Measurements from ENCODE around the gene CCL18. TPM values are rescaled to one million over a fixed set of nuclear protein-coding genes. Genes with fewer than 3 reads are reported as not detected.
"Not testable (repeated sequence)": the region's sequence is repeated elsewhere in the genome, so short reads cannot be mapped to it uniquely, and the experiment has no call there.

CCL18 gene
- polyA plus RNA-seq, 3 donors: not detected

DNA sequence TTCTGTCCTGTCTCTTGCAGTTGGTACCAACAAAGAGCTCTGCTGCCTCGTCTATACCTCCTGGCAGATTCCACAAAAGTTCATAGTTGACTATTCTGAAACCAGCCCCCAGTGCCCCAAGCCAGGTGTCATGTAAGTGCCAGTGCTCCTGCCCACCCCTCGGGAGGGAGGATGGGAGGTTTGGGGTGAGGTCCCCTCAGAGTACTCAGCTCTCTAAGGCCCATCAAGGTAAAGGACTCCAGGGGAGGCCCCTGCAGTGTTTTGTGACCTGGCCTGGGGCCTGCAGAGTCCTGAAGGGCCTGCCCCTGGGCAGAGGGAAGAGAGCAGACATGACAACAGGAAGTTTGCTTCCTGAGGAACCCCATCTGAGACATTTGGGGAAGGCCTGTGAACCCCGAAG is 6.4 kb downstream of the CCL18 start:
- DNase-seq (ENCODE audit: low read depth in 3 of 3, low spot score in 2 of 3): no peak

DNA sequence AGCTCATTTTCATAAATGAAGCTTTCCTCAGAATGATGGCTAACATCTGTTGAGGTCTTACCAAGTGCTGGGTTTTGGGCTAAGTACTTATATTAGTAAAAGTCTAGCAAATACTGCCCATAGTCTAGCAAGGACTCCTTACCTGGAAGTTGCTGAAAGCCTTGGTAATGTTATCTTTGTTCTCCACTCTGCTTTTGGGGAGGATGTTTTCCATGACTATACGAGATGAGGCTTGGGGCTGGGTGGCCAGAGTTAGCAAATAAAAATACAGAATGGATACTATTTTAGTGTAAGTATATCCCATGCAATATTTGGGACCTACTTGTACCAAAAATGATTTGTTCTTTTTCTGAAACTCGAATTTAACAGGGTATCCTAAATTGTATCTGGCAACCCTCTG is 7.7 kb downstream of the CCL18 start:
- DNase-seq (ENCODE audit: low read depth in 3 of 3, low spot score in 2 of 3): no peak

DNA sequence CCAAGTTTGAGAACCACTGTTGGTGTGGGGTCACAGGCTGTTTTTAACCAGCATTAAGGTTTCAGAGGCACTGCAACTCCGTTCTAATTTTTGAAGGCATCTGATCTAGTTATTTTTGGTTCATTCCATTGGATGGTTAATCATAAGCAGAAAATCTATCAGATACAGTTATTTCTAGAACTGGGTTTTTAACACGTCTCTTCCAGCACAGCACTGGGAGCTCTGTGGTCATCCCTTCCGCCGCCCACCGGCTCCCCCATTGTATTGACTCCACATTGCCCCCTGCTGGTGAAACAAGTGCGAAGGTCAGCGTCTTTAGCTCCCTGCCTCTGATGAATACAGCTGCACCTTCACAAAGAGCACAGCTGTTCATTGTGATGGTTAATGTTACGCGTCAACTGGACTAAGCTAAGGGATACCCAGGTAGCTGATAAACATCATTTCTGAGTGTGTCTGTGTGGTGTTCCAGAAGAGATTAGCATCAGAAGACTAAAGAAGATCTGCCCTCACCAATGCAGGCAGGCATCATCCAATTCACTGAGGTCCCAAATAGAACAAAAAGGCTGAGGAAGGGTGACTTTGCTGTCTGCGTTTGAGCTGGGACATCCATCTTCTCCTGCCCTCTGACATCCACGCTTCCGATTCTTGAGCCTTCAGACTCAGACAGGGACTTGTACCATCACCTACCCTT is 8.5 kb downstream of the CCL18 start:
- peak in 1 of 3 donors; percentile 13 for DNase-seq (ENCODE audit: low read depth in 3 of 3, low spot score in 2 of 3)

DNA sequence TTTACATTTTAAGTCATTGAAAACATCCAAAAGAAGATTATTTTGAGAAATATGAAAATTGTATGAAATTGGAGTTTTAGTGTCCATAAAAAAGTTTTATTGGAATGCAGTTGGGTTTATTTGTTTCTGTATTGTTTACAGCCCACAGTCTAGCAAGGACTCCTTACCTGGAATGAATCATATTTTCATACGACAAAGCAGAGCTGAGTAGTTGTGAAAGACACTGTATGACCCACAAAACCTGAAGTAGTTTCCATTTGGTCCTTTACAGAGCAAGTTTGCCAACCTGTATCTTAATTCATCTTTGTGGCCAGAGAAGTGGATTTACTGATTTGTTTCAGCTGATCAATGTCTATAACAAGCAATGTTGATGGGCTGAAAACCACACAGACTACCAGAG is 10.3 kb downstream of the CCL18 start:
- DNase-seq (ENCODE audit: low read depth in 3 of 3, low spot score in 2 of 3): no peak

DNA sequence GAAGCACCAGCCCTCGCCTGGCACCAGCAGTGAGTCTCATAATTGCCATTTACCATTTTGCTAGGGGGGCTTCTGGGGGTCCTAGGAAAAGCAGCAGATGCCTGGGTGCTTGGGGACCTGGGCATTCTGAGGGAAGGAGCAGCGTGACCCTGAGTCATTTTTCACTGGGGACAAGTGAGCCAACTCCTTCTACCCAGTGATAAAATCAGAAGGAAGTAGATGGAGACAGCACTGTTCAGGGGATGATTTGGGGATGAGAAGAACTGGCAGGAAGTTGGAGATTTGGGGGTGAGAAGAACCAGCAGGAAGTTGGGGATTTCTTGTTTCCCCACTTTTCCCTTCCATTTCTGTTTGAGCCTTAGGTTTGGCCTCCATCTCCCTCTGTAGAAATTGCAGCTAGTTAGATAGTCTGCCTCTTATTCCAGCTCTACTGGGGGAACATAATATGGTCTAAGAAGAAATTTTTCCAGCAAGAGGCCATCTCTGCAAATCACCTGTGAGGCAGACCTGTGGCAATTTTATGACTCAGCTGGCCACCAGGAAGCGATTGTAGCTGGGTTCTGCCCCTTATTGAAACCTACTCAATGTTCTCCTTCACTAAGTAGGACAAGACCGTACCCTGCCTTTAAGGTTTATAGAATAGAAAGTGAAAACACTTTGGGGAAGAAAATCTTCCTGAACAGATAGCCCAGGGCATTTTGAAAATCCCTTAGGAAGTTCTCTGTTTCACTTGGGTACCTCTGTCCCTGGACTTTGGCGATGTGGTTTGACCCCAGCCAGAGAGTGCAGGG is 17.8 kb downstream of the CCL18 start:
- not testable (repeated sequence) for DNase-seq (ENCODE audit: low read depth in 3 of 3, low spot score in 2 of 3)

DNA sequence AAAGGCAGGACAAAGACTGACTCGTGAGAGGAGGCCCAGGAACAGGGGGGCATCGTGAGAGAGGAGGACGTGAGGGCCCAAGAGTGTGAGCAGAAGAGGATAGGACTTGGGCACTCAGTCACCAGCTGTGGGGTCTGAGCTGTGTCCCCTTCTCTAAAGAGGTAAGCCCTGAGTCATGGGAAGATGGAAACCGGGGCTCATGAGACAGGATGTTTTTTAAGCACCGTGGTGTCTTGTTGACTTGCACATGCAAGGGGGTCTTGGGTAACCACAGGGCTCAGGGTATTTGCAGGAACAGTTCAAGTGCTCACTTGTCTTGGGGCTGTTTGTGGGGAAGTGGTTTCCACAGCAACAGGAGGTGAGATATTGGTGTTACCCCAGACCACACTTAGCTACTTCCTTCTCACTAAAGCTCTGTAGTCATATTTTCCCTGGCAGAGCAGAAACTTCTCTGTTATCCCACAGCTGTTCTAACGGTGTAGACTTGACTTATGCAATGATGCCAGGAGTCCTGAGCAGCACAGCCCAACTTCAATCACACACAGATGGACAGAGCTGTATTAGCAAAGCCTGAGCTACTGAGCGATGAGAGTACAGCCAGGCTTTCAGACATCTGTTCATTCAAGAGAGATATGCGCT is 18.5 kb downstream of the CCL18 start:
- DNase-seq (ENCODE audit: low read depth in 3 of 3, low spot score in 2 of 3): not testable (repeated sequence)

DNA sequence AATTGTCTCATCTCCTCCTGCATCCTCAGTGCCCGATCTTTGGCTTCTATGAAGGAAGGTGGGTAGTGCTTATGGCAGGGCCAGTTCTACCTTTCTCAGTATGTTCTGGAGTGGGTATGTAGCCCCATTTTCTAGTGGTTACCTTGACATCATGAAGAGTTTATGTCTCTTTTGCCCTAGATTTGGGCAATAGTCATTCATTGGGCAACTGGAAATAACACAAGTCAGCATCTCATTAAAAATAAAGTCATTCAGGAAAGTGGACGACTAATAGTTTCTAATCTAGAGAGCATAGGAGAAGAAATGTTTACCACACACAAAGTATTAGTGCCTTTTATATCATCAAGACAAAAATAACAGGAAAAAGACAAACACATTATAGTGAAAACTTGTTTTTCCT is 19.6 kb downstream of the CCL18 start:
- DNase-seq (ENCODE audit: low read depth in 3 of 3, low spot score in 2 of 3): not testable (repeated sequence)

DNA sequence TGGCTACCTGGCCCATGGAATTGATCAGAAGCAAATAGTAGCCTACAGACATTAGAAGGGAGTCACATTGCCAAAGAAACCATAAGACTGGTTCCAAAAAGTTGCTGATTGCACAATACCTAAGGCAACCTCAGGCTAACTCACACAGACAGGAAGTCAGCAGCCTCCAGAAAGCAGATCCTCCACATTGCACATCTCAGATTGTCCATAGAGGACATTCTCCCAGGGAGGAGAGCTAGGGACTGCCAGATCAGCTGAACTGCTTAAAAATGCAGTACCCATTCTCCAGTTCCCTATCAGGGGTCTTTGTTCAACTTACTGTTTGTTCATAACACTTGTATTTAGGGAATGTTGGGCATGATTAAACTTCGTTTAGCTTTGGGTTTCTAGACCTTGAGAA is 21.7 kb downstream of the CCL18 start:
- no peak for DNase-seq (ENCODE audit: low read depth in 3 of 3, low spot score in 2 of 3)

DNA sequence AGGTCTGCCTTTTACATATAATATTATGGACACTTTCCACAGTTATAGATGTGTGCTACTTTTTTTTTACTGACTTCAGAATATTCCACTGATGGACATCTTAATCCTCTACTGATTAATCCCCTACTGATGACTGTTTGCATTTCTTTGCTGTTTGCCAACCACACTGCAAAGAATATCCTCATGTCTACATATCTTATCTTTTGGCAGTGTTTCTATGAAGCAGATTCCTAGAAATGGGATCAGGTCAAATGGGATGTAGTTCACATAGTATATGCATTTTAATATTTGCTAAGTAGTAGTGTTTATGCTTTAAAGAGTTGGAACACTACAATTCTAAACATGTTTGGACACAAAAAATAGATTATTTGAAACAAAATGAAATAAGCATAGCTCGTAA is 22.7 kb downstream of the CCL18 start:
- no peak for DNase-seq (ENCODE audit: low read depth in 3 of 3, low spot score in 2 of 3)

DNA sequence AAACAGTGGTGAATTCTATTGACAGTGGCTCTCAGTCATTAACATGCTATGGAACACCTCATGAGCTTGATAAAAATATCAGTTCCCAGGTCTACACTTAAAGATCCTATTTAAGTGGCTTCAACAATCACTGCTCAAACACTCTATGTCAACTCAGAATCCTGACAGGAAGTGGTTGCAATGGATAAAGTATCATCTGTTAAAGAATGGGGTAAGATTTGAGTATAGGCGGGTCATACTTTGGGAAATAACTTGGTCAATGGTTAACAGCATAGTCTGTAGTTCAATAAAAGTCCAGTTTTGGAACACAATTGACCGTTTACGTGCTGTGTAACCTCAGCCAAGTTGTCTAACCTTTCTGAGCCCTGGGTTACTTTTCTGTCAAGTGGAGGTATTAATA is 23.4 kb downstream of the CCL18 start:
- not testable (repeated sequence) for DNase-seq (ENCODE audit: low read depth in 3 of 3, low spot score in 2 of 3)

DNA sequence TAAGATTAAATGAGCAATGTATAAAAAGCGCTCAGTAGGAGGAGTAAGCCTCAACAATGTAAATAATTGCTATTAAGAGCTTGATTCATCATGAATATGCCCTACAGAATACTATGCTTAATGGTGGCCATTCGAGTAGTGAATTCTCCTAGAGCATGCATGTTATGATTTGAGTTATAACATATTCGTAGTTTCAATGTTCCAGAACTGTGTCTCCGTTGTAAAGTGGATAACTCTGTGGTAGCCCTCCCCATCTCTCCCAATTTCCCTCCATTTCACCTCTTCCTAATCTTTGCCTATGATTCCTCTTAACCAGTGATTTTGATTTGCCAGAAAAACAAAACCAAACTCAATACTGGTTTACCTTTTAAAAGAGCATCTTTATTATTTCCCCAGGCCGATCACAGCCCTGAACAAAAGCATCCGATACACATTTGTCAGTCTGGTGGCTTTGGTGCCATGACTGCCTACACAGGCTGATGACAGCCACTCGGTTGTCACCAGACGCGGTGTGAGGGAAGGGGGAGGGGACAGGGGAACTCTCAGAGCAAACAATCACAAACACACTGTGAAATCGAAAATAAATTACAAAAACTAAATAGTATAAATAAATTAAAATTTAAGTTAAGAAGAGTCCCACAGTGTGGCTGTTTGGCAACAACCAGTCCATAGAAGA is 24.0 kb downstream of the CCL18 start:
- not testable (repeated sequence) for DNase-seq (ENCODE audit: low read depth in 3 of 3, low spot score in 2 of 3)

DNA sequence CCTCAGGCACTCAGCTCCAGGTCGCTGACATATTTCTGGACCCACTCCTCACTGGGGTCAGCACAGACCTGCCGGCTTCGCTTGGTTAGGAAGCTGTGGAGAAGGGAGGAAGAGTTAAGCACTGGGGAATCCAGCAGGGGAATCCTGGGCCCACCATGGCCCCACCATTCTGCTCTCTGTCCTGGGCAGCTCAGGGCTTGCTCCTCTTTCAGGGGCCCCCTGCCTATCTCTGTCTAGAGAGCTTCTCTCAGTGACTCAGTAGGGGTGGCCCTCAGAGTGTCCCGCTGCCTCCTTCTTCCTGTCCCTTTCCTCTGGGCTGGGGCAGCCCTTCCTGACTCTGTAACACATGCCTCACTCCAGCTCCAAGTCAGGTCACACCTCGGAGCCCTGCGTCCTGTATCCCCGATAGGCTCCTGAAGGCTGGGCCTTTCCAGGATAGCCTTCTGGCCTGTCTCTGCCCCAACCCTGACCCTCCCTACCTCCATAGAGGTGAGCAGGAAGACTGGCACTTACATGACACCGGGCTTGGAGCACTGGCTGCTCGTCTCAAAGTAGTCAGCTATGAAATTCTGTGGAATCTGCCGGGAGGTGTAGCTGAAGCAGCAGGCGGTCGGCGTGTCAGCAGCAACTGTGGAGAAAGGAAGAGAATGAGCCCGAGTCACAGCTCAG is 24.7 kb downstream of the CCL18 start:
- DNase-seq (ENCODE audit: low read depth in 3 of 3, low spot score in 2 of 3): no peak

DNA sequence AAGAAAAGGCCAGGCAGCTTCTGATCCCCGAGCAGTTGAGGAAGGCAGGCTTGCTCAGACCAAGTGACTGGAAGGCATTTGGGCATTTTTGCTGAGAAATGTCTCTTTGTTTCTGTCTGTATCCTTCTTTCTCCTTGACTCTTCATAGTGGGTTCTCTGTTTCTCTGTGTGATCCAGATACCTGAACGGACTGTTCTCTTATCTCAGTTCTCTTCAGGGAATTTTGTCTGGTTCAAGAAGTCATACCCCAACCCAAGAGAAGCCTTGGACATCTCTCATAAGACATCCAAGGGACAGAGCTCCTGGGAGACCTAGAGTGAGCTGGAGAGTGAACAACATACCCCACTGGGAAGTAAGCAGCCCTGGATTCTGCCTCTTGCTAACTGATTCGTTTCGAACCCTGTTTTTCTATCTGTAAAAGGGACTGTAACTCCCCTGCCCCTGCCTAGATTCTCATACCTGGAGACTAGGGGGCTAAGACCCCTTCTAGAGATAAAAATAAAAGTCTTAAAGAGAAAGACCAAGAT is 25.3 kb downstream of the CCL18 start:
- DNase-seq (ENCODE audit: low read depth in 3 of 3, low spot score in 2 of 3): no peak

DNA sequence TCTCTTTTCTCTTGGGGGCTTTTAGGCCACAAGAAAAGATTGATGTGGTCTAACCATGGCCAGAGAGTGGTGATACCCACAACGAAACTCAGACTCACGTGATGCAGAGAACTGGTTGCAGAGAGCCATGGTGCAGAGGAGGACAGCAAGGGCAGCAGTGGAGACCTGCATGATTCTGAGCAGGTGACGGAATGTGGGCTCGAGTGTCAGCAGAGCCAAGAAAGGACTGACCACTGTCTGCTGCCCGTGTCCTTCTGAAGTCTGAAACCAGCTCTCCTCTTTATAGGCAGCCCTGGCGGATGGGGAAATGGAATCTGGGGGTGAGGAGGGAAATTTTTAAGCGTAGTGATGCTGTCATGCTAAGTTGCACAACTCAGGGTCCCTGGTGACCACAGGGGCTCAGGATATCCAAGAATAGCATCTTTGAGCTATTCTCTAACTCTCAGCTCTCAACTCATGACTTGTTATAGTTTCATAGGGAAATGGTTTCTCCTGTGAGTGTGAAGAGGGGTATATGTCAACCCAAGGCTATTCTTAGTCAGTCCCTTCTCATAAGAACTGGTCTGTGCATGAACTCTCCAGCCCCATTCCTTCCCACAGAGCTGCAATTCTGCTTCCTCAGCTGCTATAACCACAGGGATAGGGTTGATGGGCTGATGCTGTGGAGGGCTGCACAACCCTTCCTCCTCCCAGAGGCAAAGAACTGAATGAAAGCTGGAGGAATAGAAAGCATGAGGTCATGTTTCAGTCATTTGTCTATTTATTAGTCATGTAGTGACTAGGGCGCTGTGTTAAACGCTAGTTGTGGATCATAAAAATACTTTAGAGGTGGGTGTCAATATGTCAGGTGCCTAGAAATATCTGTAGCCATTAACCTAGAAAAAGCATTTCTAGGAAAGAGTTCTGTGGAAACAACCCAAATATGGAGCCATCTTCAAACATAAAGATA is 26.1 kb downstream of the CCL18 start, which contains the start of gene CCL3:
Gene CCL3 (minus strand): TSS at position 256 of the 949 bp plus-strand sequence. CDS start 85 bp downstream, at position 171.
- DNase-seq (ENCODE audit: low read depth in 3 of 3, low spot score in 2 of 3): no peak

DNA sequence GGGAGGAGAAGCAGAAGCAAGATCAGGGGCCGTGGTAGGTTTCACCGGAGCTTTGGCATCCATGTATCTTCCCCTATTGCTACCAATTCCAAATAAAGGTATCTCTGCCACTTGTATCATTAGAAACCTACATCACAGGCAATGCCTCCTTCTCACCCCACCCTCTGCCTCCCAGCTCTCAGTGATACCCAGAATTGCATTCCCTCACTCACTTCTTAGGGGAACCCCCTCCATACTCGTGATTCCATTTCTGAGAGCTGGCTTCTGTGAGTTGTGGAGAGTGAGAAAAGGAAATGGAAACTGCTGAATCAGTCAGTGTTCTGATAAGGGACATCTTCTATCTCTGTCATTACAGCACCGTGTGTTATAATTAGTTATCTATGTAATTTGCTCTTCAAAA is 28.2 kb downstream of the CCL18 start:
- DNase-seq (ENCODE audit: low read depth in 3 of 3, low spot score in 2 of 3): no peak

DNA sequence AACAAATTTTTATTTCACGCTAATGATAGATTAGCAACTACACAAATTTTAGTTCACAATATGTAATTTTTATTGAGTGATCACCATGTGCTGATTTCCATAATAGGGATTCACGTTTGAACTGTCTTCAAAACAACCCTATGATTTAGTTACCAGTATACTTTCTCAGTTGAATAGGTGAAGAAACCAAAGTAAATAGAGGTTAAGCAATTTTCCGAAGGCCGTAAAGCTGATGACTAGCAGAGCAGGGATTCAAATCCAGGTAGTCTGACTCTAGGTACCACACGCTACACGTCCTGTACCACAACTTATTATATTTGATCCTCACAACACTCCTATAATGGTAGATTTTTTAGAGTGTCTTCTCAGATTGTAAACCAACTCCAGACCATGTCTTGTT is 28.6 kb downstream of the CCL18 start:
- DNase-seq (ENCODE audit: low read depth in 3 of 3, low spot score in 2 of 3): not testable (repeated sequence)

DNA sequence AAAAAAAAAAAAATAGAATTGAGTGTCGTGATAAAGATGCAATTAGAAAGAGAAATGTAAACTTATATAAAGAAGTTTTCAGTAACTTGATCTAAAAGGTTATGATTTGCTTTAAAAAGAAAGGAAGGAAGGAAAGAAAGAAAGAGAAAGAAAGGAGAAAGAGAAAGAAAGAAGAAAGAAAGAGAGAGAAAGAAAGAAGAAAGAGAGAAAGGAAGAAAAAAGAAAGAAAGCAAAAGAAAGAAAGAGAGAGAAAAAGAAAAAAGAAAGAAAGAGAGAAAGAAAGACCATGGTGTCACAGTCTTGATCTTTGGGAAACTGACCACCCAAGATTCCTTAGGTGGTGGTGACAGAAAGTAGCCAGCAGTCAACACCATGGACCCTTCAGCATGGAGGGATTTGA is 30.2 kb downstream of the CCL18 start:
- DNase-seq (ENCODE audit: low read depth in 3 of 3, low spot score in 2 of 3): no peak

DNA sequence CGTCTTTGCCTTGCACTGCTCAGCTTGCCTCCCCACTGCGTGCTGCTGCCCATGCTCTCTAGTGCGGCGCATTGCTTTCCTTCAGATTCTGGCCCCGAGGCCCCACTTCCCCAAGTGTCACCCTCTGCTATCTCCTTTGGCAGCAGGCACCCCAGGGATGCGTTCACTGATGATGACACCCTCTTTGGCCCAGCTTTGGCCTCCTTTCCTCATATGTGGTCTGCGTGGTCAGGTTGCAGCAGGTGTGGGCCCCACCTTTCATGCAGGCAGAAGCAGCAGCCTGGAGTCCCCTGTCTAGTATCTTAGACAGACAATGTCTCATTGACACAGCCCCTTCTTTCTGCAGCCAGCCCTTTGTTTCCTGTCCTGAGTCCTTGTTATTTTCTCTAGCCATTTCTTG is 30.7 kb downstream of the CCL18 start:
- DNase-seq (ENCODE audit: low read depth in 3 of 3, low spot score in 2 of 3): no peak

DNA sequence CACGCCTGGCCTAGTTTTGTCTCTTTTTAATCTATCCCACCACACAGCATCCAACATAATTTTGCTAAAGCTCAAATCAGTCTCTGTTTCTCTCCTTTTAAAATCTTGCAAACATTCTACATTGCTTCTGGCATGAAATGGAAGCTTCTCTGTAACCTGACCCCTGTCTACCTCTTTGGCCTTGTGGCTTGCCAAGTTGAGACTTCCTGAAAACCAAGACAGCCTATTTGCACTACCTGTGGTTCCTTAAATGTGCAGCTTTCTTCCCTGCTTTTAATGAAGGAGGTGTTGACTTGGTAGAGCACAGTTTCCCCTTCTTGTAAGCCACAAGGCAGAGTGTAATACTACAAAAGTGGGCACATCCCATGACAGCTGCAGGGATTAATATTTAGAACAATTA is 31.9 kb downstream of the CCL18 start:
- no peak for DNase-seq (ENCODE audit: low read depth in 3 of 3, low spot score in 2 of 3)
